Fibroblast of lung (primary cell): ENCODE results near the gene ACADSB. TPM values are rescaled to one million over a fixed set of nuclear protein-coding genes. Genes with fewer than 3 reads are reported as not detected.

Experiments used
- DNase-seq, 2 donors: peaks; one replicate each; pipeline versions ENCODE4 v3.0.0 to v3.0.0-alpha.2; 2010; ENCODE audit warnings: low read depth in 2 of 2
- H2AFZ ChIP-seq: 2 replicates; pipeline ENCODE4 v1.5.1; 2012; ENCODE audit warnings: low read length, control low read depth, inconsistent platforms
- H3K27ac ChIP-seq: 2 replicates; pipeline ENCODE4 v1.5.1; 2011; ENCODE audit warnings: low read length, control low read depth; ENCODE audit not compliant: insufficient read depth
- H3K27me3 ChIP-seq: 2 replicates; pipeline ENCODE4 v1.5.1; 2011; ENCODE audit warnings: mild to moderate bottlenecking, low read length; ENCODE audit not compliant: control insufficient read depth, insufficient read depth
- H3K36me3 ChIP-seq: 2 replicates; pipeline ENCODE4 v1.5.1; 2011; ENCODE audit warnings: low read length; ENCODE audit not compliant: control insufficient read depth, insufficient read depth
- H3K4me1 ChIP-seq: 2 replicates; pipeline ENCODE4 v1.5.1; 2011; ENCODE audit warnings: low read length; ENCODE audit not compliant: control insufficient read depth, insufficient read depth; ENCODE audit errors: extremely low read depth
- H3K4me2 ChIP-seq: 2 replicates; pipeline ENCODE4 v1.5.1; 2011; ENCODE audit warnings: low read length, control low read depth; ENCODE audit not compliant: insufficient read depth; ENCODE audit errors: extremely low read depth
- H3K4me3 ChIP-seq, 4 experiments: fragments of 200-600 bp in 1 of 4; sonication (generic) in 1 of 4; replicated peaks in 1 of 4; 2 replicates each; pipeline ENCODE4 v1.5.1; 2011 to 2016; ENCODE audit warnings: low read length in 4 of 4, low read depth in 3 of 4, mild to moderate bottlenecking in 3 of 4, control low read depth in 2 of 4, inconsistent platforms in 1 of 4, mixed read lengths in 1 of 4; ENCODE audit not compliant: insufficient read depth in 1 of 4; ENCODE audit errors: control extremely low read depth in 1 of 4
- H3K79me2 ChIP-seq: 2 replicates; pipeline ENCODE4 v1.5.1; 2012; ENCODE audit warnings: mild to moderate bottlenecking, low read length, inconsistent platforms; ENCODE audit not compliant: control insufficient read depth, insufficient read depth
- H3K9ac ChIP-seq: 2 replicates; pipeline ENCODE4 v1.5.1; 2011; ENCODE audit warnings: mild to moderate bottlenecking, low read length, control low read depth; ENCODE audit not compliant: insufficient read depth
- H3K9me3 ChIP-seq: 2 replicates; pipeline ENCODE4 v1.5.1; 2012; ENCODE audit warnings: low read depth, low read length; ENCODE audit not compliant: control insufficient read depth, insufficient read depth
- H4K20me1 ChIP-seq: 2 replicates; pipeline ENCODE4 v1.5.1; 2011; ENCODE audit warnings: low read length; ENCODE audit not compliant: control insufficient read depth, insufficient read depth; ENCODE audit errors: extremely low read depth
- CTCF ChIP-seq, 2 donors: IDR thresholded peaks in 1 of 2; conservative IDR thresholded peaks in 1 of 2; 1 replicate in 1 of 2; 2 replicates in 1 of 2; pipeline ENCODE4 v1.5.1; 2011 to 2012; ENCODE audit warnings: low read length in 2 of 2, control low read depth in 1 of 2, inconsistent platforms in 1 of 2, low read depth in 1 of 2, mild to moderate bottlenecking in 1 of 2
- EZH2 ChIP-seq: IDR thresholded peaks from 2 replicates; pipeline ENCODE4 v1.5.1; 2012; ENCODE audit warnings: low read length, control low read depth, mild to moderate bottlenecking; ENCODE audit errors: missing control alignments
- polyA plus RNA-seq, 2 donors: library from polyadenylated mRNA; depleted of rRNA in 1 of 2; stranded (reverse) in 1 of 2; unstranded in 1 of 2; fragments of >200 nt; gene quantifications; 2 replicates each; pipeline ENCODE4 v1.2.1, GENCODE V29; 2011 to 2012; ENCODE audit warnings: missing spikeins in 1 of 2
- total RNA-seq: library from RNA; depleted of rRNA; stranded (reverse); fragments of >200 nt; gene quantifications from 2 replicates; pipeline ENCODE4 v1.2.1, GENCODE V29; 2014

The ACADSB gene
- total and polyA plus RNA-seq, 2 donors (not counting 1 experiment from before 2014, with no cell fraction given), result 5.6 to 11.3 TPM

GRCh38 chr10:123014772-123015171 lies 6.0 kb downstream of the ACADSB start:
- H3K27me3 ChIP-seq, result no peaks in the 10 kb centered on the region
- H3K4me2 ChIP-seq, result no peak overlapping the region
- H3K9ac ChIP-seq, result no peak overlapping the region
- H2AFZ ChIP-seq, result no peak overlapping the region
- no peak for DNase-seq
- H3K4me3 ChIP-seq, result no peak overlapping the region
- H3K27ac ChIP-seq, result no peak overlapping the region
- TF ChIP-seq CTCF (conservative IDR thresholded peaks at IDR 0.05 in 1 of 2, IDR thresholded peaks at IDR 0.05 in 1 of 2; ENCODE audit: low read depth in 1 of 2, low read length in 2 of 2), result no peak
- no peak for TF ChIP-seq EZH2
- H3K9me3 ChIP-seq, result no peaks in the 10 kb centered on the region
- no peaks in the 10 kb centered on the region for H3K36me3 ChIP-seq
- H3K79me2 ChIP-seq, result no peaks in the 10 kb centered on the region
- peaks cover under 1% of the 10 kb centered on the region for H3K4me1 ChIP-seq
- H4K20me1 ChIP-seq, result no peaks in the 10 kb centered on the region

- H3K36me3 ChIP-seq, result no peaks in the 10 kb centered on the region
- H3K27ac ChIP-seq, result no peak overlapping the region
- DNase-seq, result no peak
- no peak overlapping the region for H3K4me3 ChIP-seq
- H3K4me2 ChIP-seq, result no peak overlapping the region
- TF ChIP-seq CTCF (conservative IDR thresholded peaks at IDR 0.05 in 1 of 2, IDR thresholded peaks at IDR 0.05 in 1 of 2; ENCODE audit: low read depth in 1 of 2, low read length in 2 of 2) (no peak), EZH2 (no peak)
- no peaks in the 10 kb centered on the region for H4K20me1 ChIP-seq
- H3K9me3 ChIP-seq, result no peaks in the 10 kb centered on the region
- no peaks in the 10 kb centered on the region for H3K4me1 ChIP-seq
- no peaks in the 10 kb centered on the region for H3K79me2 ChIP-seq
- no peaks in the 10 kb centered on the region for H3K27me3 ChIP-seq
- H2AFZ ChIP-seq, result no peak overlapping the region
- H3K9ac ChIP-seq, result no peak overlapping the region
Measured at GRCh38 chr10:123016228-123016627, 7.4 kb downstream of the ACADSB start.

DNA sequence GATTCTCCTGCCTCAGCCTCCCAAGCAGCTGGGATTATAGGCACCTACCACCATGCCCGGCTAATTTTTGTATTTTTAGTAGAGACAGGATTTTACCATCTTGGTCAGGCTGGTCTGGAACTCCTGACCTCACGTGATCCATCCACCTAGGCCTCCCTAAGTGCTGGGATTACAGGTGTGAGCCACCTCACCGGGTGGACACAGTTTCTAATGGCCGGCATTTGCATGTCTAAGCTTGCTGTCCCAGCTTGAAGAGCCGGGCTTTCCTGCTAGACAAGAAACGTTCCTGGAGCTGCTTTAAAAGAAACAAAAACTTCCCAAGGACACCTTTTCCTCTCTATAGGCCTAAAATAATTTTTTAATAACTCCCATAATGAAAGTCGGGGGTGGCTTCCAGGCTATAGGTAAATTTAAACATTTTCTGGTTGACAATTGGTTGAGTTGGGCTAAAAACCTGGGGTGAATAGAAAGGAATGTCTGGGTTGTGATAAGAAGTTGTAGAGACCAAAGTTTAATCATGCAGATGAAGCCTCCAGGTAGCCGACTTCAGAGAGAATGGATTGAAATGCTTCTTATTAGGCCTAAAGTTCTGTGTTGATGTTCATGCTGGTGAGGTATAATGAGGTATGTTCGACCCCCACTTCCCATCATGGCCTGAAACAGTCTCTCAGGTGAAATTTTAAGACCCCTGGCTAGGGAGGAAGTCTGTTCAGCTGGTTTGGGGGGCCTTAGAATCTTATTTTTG lies 8.8 kb downstream of the ACADSB start:
- TF ChIP-seq EZH2, result no peak
- no peak for TF ChIP-seq CTCF (conservative IDR thresholded peaks at IDR 0.05 in 1 of 2, IDR thresholded peaks at IDR 0.05 in 1 of 2; ENCODE audit: low read depth in 1 of 2, low read length in 2 of 2)
- H3K27ac ChIP-seq, result no peak overlapping the region
- no peaks in the 10 kb centered on the region for H3K4me1 ChIP-seq
- no peak overlapping the region for H3K4me2 ChIP-seq
- no peak overlapping the region for H3K4me3 ChIP-seq
- no peak for DNase-seq
- no peaks in the 10 kb centered on the region for H3K27me3 ChIP-seq
- no peaks in the 10 kb centered on the region for H3K9me3 ChIP-seq
- H2AFZ ChIP-seq, result no peak overlapping the region
- H3K36me3 ChIP-seq, result no peaks in the 10 kb centered on the region
- H3K9ac ChIP-seq, result no peak overlapping the region
- no peaks in the 10 kb centered on the region for H3K79me2 ChIP-seq
- H4K20me1 ChIP-seq, result no peaks in the 10 kb centered on the region
